Kidney tubule cell (primary cell): ENCODE data around the gene MAPKAPK2.
"Not testable (repeated sequence)": the region's sequence is repeated elsewhere in the genome, so short reads cannot be mapped to it uniquely, and the experiment has no call there.

Experiments
- DNase-seq: peaks from one replicate; pipeline ENCODE4 v3.0.0-alpha.2; 2018; ENCODE audit warnings: low spot score

Gene MAPKAPK2

DNA sequence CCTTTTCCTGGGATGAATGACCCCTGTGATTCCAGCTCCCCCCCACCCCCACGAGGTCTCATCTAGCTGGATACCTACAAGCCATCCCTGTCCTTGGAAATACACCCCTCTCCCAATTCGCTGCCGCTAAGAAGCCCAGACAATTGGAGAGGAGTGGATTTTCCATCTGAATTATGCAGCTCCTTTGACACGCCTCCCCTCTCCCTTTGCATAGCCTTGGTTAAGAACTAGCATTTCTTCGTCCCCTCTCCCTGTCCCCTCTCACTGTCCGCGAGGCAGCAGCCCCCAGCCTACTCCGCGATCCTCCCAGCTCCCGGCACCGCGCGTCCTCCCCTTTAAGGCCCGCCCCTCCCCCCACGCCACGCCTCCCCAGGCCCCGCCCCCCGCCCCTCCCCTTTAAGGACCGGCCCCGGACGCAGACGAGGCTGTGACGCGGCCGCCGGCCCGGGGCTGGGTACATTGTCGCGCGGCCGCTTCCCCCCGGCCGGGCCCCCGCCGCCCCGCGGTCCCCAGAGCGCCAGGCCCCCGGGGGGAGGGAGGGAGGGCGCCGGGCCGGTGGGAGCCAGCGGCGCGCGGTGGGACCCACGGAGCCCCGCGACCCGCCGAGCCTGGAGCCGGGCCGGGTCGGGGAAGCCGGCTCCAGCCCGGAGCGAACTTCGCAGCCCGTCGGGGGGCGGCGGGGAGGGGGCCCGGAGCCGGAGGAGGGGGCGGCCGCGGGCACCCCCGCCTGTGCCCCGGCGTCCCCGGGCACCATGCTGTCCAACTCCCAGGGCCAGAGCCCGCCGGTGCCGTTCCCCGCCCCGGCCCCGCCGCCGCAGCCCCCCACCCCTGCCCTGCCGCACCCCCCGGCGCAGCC is at the start of gene MAPKAPK2:
Gene MAPKAPK2, plus strand, starts transcription at position 428 of the 856 bp plus-strand sequence. Its CDS starts 325 bp downstream, at position 753.
- peak; percentile 69 for DNase-seq

DNA sequence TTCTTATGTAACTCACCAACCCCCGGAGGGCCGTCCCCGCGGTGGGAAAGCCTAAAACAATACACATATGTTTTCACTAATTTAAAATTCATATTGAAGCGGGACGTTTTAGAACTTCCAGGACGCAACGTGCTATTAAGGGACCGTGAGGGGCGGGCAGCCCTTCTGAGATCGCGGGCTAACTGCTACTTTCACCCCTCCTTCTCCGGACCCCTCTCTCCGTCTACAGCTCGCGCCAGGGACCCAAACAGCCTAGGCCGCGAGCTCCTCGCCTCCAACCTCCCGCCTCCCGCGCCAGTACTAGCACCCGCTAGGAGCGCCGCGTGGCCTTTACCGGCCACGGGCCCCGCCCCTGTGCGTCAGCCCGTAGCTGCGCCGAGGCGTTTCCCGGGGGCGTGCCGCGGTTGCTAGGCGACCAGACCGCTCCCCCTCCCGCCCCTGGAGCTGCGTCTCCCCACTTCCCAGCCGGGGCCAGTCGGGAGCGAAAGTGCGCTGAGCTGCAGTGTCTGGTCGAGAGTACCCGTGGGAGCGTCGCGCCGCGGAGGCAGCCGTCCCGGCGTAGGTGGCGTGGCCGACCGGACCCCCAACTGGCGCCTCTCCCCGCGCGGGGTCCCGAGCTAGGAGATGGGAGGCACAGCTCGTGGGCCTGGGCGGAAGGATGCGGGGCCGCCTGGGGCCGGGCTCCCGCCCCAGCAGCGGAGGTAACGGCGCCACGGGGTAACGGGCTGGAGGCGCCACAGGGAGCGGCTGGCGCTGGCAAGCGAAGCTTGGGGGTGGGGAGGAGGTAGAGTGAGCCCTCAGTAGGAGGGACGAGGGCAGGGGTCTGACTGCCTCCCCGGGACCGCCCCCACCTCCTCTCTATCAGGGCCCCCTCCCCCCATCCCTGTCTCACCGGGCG is 49.4 kb upstream of the MAPKAPK2 start, which contains the start of gene DYRK3:
Gene DYRK3, plus strand, starts transcription at position 457 of the 898 bp plus-strand sequence. Its CDS starts 168 bp downstream, at position 625.
- DNase-seq = peak; percentile 93

DNA sequence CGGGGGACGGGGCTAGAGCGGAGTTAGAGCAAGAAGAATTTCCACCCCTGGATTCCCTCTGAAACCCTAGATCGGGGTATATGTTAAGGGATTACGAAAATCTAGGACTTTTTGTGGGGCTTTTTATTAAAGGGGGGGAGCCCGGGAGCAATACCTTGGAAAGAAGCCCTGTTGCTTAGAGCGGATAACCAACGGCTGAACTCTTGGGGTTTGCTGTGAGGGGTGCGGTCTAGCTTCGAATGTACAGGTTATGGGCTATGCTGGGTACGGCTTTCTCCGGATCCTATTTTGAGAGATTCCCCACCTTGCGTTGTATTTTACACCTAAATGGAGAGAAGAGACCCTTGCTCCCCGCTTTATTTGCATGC is 48.7 kb upstream of the MAPKAPK2 start:
- DNase-seq = no peak

DNA sequence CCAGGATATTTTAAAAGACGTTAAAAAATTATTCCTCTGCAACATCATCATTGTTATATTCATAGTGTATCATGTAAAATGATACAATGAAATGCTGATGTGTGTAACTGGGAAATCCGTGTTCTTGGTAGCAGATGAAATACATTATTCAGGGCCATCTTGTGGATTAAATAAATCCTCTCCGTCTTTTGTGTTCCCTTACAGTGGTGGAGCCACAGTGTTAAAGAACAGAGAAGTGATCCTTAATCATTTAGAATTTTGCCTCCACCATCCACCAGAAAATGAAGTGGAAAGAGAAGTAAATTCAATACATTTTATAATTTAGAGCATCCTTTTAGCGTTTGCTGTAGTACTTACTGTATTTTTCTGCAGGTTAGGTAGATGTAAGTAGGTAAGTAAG is 48.0 kb upstream of the MAPKAPK2 start:
- DNase-seq = no peak

DNA sequence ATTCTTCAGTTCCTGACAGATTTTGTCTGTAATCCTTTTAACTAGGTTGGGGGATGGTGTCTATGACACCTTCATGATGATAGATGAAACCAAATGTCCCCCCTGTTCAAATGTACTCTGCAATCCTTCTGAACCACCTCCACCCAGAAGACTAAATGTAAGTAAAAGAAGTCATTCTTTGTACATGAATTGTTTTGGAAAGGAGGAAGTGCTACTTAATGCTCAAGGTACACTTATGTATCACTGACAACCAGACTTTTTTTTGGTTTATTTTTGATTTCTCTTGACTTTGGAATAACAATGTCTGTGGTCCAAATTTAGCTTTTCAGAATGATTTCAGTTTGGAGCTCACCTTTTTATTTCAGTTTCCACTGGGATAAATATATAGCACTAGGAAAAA is 47.1 kb upstream of the MAPKAPK2 start:
- no peak for DNase-seq

DNA sequence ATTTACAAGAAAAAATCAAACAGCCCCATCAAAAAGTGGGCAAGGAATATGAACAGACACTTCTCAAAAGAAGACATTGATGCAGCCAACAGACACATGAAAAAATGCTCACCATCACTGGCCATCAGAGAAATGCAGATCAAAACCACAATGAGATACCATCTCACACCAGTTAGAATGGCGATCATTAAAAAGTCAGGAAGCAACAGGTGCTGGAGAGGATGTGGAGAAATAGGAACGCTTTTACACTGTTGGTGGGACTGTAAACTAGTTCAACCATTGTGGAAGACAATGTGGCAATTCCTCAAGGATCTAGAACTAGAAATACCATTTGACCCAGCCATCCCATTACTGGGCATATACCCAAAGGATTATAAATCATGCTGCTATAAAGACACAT is 42.6 kb upstream of the MAPKAPK2 start:
- DNase-seq = not testable (repeated sequence)

DNA sequence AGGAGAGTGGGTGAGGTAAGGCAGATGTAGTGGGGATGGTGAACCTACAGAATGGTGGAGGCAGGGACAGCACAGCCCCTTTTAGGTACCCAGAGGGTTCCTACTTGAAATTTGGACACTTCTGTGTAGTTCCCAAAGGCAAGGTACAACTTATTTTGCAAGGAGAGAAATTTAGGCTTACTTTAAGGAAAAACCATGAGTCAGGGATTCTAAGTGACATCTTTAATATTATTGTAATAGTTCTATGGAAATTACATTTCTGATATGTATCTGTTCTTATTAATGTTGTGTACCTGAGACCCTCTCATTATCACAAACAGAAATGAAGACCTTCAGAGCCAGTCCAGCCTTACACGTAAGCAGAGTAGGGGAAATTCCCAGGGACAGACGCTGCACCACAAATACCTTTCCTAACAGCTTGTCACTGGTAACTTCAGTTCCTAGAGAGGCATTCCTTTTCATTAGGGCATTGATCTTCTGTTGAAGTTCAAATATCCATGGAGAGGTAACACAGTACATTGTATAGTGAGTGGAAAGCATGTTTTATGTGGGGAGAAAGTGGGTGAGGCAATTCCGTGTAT is 41.5 kb upstream of the MAPKAPK2 start:
- DNase-seq = no peak

DNA sequence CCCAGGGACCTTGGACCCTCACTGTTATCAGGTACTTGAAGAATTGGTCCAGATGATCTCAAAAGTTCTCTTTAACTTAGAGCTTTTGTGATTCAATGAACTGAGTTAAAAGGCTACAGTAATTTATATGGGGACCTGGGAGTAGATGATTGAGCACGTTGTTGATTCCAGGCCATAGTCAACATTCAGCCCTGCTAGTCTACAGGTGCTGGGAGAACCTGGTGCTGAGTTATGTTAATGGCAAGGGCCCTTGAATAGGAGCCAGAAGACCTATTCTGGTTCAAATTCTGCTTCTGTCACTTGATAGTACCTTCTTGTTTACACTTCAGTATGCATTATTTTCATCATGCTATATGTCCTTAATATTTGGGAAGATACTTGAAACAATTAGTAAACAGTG is 38.2 kb upstream of the MAPKAPK2 start:
- no peak for DNase-seq

DNA sequence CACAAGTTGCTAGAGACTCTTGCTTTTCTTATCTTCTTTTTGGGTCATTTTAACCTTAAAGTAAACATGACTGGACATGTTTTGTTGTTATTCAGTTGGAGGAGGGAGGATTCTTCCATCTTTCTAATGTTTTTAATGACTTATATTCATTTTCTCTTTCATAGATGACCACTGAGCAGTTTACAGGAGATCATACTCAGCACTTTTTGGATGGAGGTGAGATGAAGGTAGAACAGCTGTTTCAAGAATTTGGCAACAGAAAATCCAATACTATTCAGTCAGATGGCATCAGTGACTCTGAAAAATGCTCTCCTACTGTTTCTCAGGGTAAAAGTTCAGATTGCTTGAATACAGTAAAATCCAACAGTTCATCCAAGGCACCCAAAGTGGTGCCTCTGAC is 37.5 kb upstream of the MAPKAPK2 start:
- no peak for DNase-seq

DNA sequence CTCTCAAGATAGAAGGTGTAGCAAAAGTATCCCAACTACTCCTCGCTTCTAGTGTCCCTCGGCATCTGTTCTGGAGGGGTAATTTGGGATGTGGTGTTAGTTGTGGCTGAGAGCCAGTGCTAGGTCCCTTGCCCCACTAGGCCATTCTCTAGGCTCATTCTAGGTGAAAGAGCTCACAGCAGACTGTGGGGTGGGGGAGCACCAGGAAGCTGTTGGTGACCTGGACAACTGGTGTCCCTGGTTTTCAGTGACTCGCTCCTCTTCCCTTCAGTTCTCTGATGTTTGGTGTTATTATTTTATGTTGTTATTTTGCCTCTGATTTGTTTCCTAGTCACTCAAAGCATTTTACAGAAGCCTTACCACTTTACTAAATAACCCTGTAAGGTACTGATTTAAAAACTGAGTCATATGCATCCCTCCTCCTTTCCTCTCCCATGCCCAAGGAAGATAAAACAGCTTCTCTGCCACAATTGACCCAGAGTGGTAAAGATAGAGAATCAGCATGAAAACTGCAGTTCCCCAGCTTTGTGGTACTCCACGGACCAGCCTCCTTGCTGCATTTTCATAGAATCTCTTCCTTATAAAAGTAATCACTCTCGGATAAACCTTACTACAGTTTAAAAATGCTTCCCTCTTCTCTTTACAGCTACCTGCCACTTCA is 35.3 kb upstream of the MAPKAPK2 start:
- DNase-seq = peak; percentile 43

DNA sequence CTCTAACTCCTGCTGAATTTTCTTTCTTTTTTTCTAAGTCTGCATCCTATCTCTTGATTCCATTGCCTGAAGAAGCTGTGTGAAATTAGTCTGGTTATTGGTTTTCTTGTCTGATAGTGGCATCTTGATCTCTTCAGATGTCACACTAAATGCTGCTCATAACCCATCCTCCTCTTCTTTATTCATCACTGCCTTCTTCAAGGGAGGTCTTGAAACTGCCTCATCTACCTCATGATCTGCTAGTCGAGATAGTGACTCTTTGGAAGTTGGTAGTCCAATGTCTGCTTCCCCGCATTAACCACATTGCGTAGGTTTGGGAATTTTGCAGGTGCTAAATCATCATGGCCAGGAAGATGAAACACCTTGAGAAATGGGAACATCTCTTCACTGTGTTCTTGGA is 33.7 kb upstream of the MAPKAPK2 start:
- DNase-seq = no peak

DNA sequence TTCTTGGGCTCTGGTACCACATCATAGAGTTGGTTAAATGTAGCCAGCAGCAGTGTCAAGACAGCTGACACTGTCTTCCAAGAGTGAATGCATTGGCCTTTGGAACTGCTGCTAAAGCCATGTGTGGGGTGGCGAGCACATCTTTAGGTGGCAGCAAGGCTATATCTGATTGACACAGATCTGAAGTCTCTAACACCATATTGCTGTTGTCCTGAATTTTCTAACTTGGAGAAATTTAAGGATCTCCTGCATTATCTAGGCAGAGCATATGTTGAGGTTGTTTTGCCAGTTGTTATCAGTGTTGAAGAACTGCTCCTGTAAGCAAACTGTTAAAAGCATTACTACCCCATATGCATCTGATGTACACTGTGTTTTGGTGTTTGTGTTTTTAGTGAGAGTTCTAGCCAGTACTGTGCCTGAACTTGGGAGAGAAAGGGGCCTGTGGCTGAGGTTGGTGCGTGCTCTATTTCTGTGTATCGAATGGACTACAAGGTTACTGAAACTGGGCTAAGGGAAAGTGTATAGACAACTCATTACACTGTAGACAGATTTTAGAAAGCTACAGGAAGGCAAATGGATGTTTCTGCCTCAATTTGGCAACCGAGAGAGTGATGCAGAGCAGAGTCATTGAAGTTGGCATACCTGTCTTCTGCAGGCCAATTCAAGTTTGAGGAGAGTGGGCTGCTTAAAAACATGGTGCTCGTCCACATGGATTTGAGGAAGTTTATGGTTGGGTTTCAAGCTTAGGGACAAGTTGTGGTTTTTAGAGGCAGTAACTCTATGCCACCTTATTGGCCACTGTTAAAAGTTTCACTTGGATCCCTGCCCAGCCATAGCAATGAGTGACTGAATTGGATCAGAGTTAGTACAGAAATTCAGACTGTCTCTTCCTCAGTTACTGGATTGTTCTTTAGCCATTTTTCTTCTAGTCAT is 32.5 kb upstream of the MAPKAPK2 start:
- peak; percentile 28 for DNase-seq

DNA sequence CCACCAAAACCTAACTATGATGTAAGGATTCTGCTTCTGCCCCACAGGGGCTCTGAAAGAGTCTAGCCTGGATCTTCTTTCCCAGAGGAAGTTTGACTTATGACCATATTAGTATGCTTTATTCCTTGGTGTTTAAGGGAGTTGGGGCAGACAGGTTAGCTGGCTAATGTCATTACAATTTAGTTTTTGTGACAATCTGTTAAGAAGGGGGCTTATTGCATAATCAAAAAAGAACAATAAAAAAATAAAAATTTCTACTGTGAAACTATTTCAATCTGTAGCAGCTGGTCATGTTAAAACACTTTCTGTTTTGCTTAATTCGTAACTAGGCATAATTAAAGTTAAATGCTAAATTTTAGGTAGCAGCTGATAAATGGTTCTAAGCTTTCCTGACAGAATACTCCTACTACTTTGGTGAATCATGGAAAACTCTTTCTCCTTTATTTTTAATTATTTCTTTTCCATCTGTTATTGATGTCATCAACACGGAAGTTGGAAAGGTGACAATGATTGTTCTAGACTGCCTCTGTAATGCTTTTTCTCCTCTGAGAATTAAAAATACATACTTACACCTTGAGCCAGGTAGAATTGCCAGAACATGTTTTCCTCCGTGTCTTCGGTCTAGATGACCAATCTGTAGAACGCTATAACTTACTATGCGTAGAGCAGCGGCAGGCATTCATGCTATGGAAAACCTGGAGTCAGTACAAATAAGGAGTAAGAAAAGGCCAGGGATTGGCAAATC is 30.8 kb upstream of the MAPKAPK2 start:
- no peak for DNase-seq

DNA sequence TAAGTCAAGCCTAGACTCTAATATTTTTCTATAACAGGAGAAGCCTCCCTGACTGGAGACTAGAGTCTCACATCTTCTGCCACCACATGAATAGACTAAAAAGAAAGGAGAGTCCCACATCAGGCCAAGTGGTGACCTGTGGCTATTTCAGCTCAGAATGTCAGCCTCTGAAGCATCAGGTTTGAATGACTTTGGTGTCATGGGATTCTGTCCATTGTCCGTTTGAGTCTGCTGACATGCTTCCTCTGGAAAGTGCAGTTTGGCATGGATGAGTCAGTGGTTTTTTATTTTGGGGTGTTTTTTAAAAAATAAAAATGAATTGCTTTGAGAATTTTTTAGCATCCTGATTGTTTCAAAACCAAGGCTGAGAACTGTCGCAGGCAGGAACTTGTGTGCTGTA is 29.9 kb upstream of the MAPKAPK2 start:
- DNase-seq = no peak

DNA sequence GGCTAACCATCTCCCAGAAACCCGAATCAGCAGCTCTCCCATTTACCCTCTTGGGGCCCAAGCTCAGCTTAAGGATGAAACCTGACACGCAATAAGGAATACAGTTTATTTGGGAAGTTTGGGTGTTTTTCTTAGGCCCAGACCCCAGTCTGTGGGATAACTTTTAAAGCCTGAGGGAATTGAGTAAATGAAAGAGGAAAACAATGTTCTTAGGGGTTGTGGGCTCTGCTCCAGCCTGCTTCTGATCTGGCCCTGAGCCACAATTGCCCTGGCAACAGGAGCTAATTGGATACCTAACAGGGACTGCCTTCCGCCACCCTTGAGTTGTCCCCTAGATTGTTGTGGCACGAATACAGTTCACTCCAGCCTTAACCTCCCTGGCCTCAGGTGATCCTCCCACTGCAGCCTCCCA is 29.2 kb upstream of the MAPKAPK2 start:
- DNase-seq = no peak

DNA sequence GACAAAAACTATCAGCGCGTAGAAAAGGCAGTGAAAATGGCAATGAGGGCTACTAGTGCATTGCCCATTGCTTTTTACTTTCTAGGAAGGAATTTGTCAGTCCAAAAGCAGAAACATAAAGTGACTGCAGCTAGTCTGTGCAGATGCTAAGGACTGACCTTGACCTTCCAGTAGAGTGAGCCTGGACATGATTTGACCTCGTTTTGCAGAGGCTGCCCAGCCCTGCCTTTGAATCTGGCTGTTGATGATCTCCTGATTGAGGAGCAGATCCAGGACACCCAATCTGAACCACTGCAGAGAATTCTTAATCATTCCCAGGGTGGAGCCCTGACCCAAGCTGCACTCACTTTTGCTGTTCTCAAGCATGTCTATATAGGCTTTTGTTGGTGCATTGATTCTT is 27.8 kb upstream of the MAPKAPK2 start:
- DNase-seq = no peak

DNA sequence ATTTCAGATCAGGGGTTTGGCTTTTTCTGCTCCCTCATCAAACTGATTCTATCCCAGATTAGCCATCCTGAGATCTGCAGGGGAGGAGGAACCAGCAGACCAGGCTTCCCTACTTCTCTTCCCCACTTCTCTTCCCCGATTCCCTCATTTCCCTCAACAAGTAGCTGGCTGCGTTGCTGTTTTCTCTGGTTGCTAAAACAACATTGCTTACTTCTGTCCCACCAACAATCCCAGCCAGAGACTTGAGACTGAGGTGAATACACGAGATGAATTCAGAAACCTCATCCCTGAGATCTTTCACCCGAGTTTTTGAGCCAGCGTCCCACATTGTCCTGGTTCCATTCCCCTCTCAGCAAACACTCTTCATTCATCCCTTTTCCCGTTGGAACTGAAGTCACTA is 27.0 kb upstream of the MAPKAPK2 start:
- DNase-seq = no peak

DNA sequence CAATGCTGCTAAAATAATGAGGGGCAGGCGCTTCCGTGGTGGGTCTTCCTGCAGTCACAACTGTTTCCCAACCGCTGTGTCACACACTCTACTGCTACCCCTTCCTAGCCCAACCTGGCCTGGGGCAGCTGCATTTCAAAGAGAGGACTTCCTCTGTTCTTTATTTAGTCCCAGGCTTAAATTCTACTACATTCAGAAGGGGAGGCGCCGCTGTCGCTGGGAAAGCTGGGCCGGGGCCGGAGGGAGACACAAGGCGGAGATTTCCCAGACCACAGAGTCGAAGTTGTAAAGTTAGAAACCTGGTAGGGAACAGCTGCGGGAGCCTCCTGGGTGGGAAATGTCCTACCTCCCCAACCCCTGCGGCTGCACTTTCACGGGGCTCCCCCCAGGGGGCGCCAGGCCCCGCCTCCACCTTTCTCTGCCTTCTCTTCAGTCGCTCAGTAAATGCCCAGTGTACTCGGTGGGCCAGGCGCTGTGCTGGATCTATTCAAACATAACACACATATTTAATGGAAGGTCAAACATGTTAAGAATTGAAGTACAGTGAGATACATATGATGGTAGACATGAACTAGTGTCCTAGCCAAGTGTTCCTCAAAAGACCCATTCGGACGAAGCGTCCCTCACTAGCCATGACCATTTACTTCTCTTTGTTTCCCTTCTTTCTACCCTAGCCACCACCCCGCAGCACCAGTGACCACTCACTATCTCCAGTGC is 26.3 kb upstream of the MAPKAPK2 start:
- no peak for DNase-seq

DNA sequence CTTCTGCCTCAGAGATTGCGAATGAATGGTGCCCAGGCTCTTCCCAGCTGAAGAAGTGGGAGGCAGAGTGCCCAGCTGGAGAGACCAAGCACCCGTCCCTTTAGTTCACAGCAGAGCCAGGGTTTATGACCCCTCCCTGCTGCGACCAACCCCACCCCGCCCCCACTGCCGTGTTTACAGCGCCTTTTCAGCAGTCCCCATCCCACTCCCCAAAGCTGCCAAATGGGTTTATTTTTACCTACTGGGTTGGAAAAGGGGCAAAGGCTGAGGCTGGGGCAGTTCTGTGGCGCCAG is 25.8 kb upstream of the MAPKAPK2 start:
- DNase-seq = no peak

DNA sequence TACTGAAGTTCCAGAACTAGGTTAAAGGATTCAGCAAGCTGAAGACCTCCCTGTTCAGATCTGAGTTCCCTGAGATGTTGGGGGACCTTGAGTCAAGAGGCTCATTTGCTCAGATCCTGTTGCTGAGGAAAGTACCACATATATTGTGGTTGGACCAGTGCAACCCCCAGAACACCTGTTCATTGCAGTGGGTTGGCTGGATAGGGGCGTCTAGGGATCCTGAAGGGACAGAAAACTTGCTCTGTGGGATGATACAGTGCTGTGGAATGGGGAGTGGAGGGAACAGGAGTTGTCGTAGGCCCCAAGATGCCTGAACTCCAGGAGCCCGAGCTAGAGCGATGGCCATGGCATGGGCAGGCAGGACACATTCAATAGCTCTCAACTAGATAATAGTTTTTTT is 24.6 kb upstream of the MAPKAPK2 start:
- DNase-seq = no peak
